Measurements from ENCODE around the gene HAX1. TPM values are rescaled to one million over a fixed set of nuclear protein-coding genes. Genes with fewer than 3 reads are reported as not detected.
"Not testable (repeated sequence)": the region's sequence is repeated elsewhere in the genome, so short reads cannot be mapped to it uniquely, and the experiment has no call there.

HAX1 gene
- polyA plus RNA-seq, 1 of the 3 experiments (the other 2 are of a cell fraction), result 74.1 TPM

DNA sequence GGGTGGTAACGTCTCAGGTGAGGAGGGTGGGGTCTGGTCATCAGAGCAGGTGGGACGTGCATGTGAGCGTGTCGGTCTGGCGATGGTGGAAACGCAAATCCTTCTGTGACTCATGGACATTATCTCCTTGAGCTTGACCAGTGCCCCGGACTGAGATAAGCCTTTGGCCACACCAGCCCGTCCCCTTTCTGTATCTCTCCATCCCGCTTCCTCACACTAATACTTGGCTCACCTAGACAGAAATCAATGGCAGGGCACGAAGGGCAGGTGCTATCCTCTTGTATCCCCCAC is 40.6 kb downstream of the HAX1 start:
- CTCF ChIA-PET, result interaction anchor here (1.0 kb wide), 1 partner anchor 22 kb away, joined by 3 read pairs; no protein-coding TSS in a partner anchor
- POLR2A ChIA-PET, result no interaction called here
- Histone ChIP-seq H3K27ac (ENCODE audit: low read depth in 2 of 2, low read length in 1 of 2) (no peak overlapping the region), H2AFZ (ENCODE audit: low read depth) (no peak overlapping the region), H3K79me2 (ENCODE audit: insufficient read depth) (no peaks in the 10 kb centered on the region), H3K4me2 (no peak overlapping the region), H3K9ac (no peak overlapping the region), H3F3A (replicated peaks; ENCODE audit: insufficient read depth) (no peaks in the 10 kb centered on the region), H3K9me2 (no peaks in the 10 kb centered on the region), H3K9me3 (peaks cover 5% of the 10 kb centered on the region; the same call in 1 of the 2 replicates), H3K27me3 (ENCODE audit: insufficient read depth) (no peaks in the 10 kb centered on the region), H3K4me3 (ENCODE audit: low read depth in 2 of 2, low read length in 1 of 2) (no peak overlapping the region), H3K4me1 (ENCODE audit: control insufficient read depth in 1 of 2, insufficient read depth in 2 of 2, low read depth in 1 of 2, low read length in 1 of 2) (no peaks in the 10 kb centered on the region), H4K20me1 (ENCODE audit: insufficient read depth) (no peaks in the 10 kb centered on the region), H3K36me3 (replicated peaks in 1 of 2; ENCODE audit: control insufficient read depth in 1 of 2, insufficient read depth in 2 of 2, low read length in 1 of 2) (no peaks in the 10 kb centered on the region)
- TF ChIP-seq TAF1 (IDR thresholded peaks at IDR 0.05; ENCODE audit: borderline replicate concordance, low read depth, low read length) (no peak), PBX3 (IDR thresholded peaks at IDR 0.05) (no peak), RCOR1 (IDR thresholded peaks at IDR 0.05; ENCODE audit: low read length) (no peak), EZH2phosphoT487 (IDR thresholded peaks at IDR 0.05; ENCODE audit: borderline replicate concordance, low read depth) (no peak), FOXM1 (IDR thresholded peaks at IDR 0.05; ENCODE audit: low read depth) (no peak), SMC3 (IDR thresholded peaks at IDR 0.05; ENCODE audit: low read depth, low read length) (no peak), SIN3A (IDR thresholded peaks at IDR 0.05; ENCODE audit: borderline replicate concordance, low read depth, low read length) (no peak), CHD2 (IDR thresholded peaks at IDR 0.05; ENCODE audit: low read length, partially characterized antibody) (no peak), POLR2AphosphoS5 (IDR thresholded peaks at IDR 0.05; ENCODE audit: low read depth, low read length) (no peak), TCF12 (IDR thresholded peaks at IDR 0.05) (no peak), FOSL2 (IDR thresholded peaks at IDR 0.05; ENCODE audit: borderline replicate concordance, low read depth) (no peak)
- DNase-seq, result no peak
- 49% methylated on average over 10 of the region's 10 CpGs for WGBS (ENCODE audit: low lambda C conversion rate)

GRCh38 chr1:154314226-154314625 is 41.8 kb downstream of the HAX1 start:
- H4K20me1 ChIP-seq (ENCODE audit: insufficient read depth); H3K79me2 ChIP-seq (ENCODE audit: insufficient read depth); H3K27me3 ChIP-seq (ENCODE audit: insufficient read depth); H3K4me1 ChIP-seq (ENCODE audit: control insufficient read depth in 1 of 2, insufficient read depth in 2 of 2, low read depth in 1 of 2, low read length in 1 of 2); H2AFZ ChIP-seq (ENCODE audit: low read depth); H3K36me3 ChIP-seq (replicated peaks in 1 of 2; ENCODE audit: control insufficient read depth in 1 of 2, insufficient read depth in 2 of 2, low read length in 1 of 2); H3K9me2 ChIP-seq; H3K9ac ChIP-seq; POLR2A ChIA-PET; H3K4me3 ChIP-seq (ENCODE audit: low read depth in 2 of 2, low read length in 1 of 2); DNase-seq; H3K9me3 ChIP-seq; H3K27ac ChIP-seq (ENCODE audit: low read depth in 2 of 2, low read length in 1 of 2); H3K4me2 ChIP-seq; H3F3A ChIP-seq (replicated peaks; ENCODE audit: insufficient read depth); CTCF ChIA-PET: not testable (repeated sequence)
- 26% methylated on average over 3 of the region's 3 CpGs for WGBS (ENCODE audit: low lambda C conversion rate)

DNA sequence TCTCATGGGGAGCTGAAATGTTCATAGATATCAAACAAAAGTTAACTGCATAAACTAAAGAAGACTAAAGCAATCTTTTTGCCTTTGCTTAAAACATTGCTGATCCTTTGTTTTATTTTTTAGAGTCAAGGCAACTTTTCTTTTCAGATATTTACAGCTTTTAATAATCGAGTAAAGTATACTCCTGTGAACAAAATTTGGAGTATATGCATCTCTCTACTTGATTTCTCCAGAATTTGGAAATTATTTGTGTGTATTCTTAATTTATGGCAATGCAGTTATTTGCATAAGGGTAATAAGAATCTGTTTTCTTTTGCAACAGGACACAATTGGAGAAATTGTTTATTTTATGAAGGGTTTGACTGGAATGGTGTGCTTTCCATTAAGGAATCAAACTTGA is 44.3 kb downstream of the HAX1 start:
- H3K9me2 ChIP-seq, result no peaks in the 10 kb centered on the region
- no peaks in the 10 kb centered on the region for H4K20me1 ChIP-seq (ENCODE audit: insufficient read depth)
- no peak overlapping the region for H3K4me3 ChIP-seq (ENCODE audit: low read depth in 2 of 2, low read length in 1 of 2)
- H3K27ac ChIP-seq (ENCODE audit: low read depth in 2 of 2, low read length in 1 of 2), result no peak overlapping the region
- H3K27me3 ChIP-seq (ENCODE audit: insufficient read depth), result no peaks in the 10 kb centered on the region; the same call in 1 of the 2 replicates
- no peak overlapping the region for H3K9ac ChIP-seq
- H3F3A ChIP-seq (replicated peaks; ENCODE audit: insufficient read depth), result no peaks in the 10 kb centered on the region
- no peak overlapping the region for H3K4me2 ChIP-seq
- no peak for DNase-seq
- WGBS (ENCODE audit: low lambda C conversion rate), result 4% methylated on average over 1 of the region's 1 CpG
- CTCF ChIA-PET, result interaction anchor here (0.8 to 2.7 kb wide), 2 partner anchors 8 to 18 kb away, joined by 3 to 12 read pairs; partner anchors contain the start of gene ATP8B2
- TF ChIP-seq SMC3 (IDR thresholded peaks at IDR 0.05; ENCODE audit: low read depth, low read length) (no peak), TAF1 (IDR thresholded peaks at IDR 0.05; ENCODE audit: borderline replicate concordance, low read depth, low read length) (no peak), RXRA (IDR thresholded peaks at IDR 0.05; ENCODE audit: borderline replicate concordance, low read depth) (no peak), GATA2 (CRISPR knock-in tag; IDR thresholded peaks at IDR 0.05) (no peak), YY1 (IDR thresholded peaks at IDR 0.05; ENCODE audit: low read depth) (no peak), FOXJ3 (CRISPR knock-in tag; IDR thresholded peaks at IDR 0.05) (no peak)
- H3K4me1 ChIP-seq (ENCODE audit: control insufficient read depth in 1 of 2, insufficient read depth in 2 of 2, low read depth in 1 of 2, low read length in 1 of 2), result peaks cover 0 to 5% of the 10 kb centered on the region in 2 experiments; a peak in 1 of 4 replicates
- POLR2A ChIA-PET, result no interaction called here
- H3K36me3 ChIP-seq (replicated peaks in 1 of 2; ENCODE audit: control insufficient read depth in 1 of 2, insufficient read depth in 2 of 2, low read length in 1 of 2), result no peaks in the 10 kb centered on the region
- peaks cover 5% of the 10 kb centered on the region; the same call in 1 of the 2 replicates for H3K9me3 ChIP-seq
- no peak overlapping the region for H2AFZ ChIP-seq (ENCODE audit: low read depth)
- H3K79me2 ChIP-seq (ENCODE audit: insufficient read depth), result no peaks in the 10 kb centered on the region

All from SK-N-SH (cell line).